Stimulated activated CD8-positive, alpha-beta memory T cell treated with anti-CD3 and anti-CD28 coated beads, Interleukin-7, amount 100 ng/mL, for 4 hours (primary cell): ENCODE measurements around the gene TBL1XR1.

Experiments
- DNase-seq, 2 donors: peaks; one replicate each; pipeline ENCODE4 v3.0.0-alpha.2; 2020; ENCODE audit warnings: low read depth in 2 of 2

Gene TBL1XR1

DNA sequence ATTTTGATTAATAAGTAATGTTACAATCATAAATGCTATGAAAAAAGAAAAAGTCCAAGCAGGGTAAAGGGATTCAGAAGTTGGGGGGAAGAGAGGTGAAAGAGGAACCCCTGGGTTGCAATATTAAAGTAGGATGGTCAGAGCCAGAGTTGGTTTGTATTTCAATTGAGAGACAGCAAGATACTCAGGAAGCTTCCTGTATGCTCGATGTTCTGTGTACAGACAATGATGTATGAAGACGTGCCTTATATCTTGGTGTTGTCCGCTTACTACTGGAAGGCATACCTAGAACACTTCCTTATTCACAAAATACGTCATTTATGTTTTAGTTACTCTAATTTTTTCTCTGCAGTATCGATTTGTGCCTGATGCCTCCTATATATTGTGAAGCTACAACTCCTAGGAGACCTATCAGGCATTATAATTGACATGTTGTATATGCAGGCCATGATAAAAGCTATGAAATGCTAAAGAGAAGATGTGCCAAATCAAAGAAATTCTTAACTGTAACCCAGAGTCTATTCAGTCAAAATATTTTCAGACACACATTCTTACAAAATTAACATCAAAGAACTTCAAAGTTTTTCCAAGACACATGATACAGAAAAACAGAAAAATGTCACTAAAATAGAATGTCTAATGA lies 87.5 kb downstream of the TBL1XR1 start:
- DNase-seq: no peak

DNA sequence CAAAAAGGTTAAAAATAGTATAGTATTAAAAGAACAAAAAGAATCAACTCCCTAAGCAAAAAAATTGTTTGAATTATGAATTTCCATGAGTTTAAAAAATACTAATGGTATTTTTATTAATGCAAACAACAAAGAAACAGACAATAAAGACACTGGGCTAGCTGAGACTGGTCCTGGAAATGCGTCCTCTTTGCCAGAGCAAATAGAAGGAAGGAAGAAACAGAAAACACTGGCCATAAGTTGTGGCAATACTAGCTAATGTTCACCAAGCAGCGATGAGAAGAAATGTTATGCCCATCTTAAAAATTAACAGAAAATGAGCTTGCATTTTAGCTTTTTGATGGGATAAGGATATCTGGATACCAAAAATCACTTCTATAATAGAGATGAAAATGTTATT lies 88.6 kb downstream of the TBL1XR1 start:
- DNase-seq: no peak

DNA sequence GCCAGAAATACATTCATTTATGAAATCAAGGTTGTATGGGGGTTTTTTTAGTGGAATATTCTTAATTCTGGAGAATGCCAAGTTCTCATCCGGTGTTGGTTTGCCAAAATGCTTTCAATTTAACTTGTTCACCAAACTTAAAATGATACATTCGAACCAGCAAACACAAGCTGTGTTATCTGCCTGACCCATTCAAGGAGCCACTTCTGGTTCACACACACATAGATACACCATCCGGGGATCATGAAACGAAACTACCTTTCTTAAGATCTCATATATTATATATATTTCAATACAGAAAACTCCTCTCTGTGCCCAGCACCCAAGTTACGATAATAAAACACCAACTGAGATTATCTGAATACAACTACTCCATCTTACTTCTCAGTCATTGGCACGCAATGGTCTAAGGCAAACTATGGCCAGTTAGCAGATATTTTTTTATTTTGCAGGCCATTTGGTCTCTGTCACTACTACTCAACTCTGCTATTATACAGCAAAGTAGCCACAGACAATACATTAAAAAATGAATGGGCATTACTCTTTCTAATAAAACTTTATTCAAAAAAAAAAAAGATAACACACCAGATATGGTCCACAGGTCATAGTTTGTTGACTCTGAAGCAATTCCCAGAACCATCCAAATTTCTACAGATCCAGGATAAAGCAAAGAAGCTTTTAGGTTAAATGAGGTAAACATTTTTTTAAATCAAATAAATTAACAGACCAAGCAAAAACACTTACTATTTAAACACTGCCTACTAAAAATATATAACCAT lies 89.6 kb downstream of the TBL1XR1 start:
- no peak for DNase-seq

DNA sequence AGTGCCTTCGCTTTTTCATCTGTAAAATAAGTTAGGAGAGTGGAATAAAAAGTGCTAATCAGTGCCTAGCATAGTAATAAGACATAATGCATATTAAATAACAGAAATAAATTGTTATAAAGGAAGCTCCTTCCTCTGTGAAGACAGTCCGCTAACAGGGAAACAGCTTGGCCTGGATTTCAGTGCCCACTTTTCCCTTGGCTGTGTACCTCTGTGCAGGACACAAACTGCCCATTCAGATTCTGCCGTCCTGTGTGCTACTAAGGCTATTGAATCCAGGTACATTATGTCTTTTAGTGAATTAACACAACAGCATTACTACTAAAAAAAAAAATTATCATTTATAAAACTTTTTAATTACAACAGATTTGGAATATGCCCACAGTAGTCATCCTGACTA lies 90.7 kb downstream of the TBL1XR1 start:
- DNase-seq: no peak

DNA sequence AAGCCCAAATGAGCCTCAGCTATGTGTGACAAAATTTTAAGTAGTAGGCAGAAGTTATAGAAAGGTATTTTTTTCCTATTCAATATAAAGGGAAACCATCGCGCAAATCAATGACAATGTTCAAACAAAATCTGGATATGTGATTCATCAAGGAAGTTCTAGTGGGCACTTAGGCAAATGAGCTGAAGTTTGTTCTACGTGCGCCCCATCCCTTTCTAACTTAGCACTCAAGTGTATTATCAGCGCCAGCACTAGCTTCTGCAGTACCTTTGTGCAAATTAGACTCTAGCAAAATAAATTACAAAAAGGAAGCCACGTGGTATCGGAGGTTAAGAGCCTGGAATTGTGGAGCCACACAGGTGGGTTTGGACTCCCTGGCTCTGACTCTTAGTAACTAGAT lies 91.1 kb downstream of the TBL1XR1 start:
- no peak for DNase-seq

DNA sequence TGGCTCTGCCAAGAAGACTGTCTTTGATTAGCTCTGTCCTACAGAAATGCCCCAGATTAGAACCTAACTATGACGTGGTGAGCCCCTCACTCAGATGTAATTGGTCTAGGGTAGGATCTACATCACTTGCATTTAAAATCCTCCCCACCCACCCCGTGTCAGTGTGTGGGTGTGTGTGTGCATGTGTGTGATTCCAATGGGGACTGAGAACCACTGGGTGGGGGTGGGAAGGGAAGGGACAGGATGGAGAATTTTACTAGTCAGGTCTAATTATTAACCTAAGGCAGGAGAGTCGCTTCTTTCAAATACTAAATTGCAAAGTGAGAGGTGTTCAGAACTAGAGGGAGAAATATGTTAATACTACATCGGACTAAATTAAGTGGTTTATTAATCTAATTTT lies 91.7 kb downstream of the TBL1XR1 start:
- DNase-seq: no peak

DNA sequence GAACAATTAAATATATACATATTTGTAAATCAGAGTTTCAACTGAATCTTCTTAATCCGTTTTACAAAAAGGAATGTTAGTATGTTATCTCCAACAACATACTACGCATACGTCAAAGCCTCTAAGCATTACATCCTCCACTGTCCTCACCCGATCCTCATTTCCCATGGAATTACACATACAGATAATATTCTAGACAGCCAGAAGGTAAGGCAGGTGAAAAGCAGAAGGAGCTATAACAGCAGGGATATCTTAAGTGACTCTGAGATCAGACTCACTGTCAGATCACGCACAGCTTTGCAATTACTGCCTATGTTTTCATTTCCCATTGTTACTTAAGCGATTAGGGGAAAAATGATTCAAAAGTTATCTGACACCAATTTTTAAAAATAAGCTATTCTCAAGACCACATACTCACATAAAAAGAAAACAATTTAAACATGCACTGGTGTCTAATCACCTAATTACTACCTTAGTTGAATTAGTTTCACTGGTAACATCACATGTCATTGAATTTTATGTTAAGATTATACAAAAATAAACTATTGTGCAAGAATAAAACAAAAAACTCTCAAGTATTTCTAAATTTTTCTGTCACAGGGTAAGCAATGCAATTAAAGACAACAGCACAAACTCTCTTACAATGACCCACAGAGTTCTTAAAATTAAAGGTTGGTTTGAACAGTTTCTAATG lies 92.8 kb downstream of the TBL1XR1 start:
- no peak for DNase-seq

DNA sequence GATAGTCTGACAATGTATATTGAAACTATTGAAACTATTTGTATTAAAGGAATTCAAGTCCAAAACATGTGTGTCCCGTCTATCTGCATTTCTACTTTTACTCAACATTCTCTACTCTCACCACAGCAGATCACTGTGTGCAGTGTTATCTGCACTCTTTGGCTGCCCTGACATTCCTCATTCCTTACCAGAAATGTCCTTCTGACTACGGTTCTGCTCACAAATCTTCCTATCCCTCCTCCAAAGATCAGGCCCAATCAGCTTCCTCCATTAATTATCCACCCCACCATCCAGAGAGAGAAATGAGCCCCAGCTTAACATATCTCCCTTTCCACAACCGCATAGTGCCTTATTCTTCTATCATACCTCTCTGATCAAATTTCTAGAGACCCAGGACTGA lies 94.7 kb downstream of the TBL1XR1 start:
- DNase-seq: no peak

- DNase-seq: no peak
These were observed 98.7 kb downstream of the TBL1XR1 start for GRCh38 chr3:177098551-177098950.

DNA sequence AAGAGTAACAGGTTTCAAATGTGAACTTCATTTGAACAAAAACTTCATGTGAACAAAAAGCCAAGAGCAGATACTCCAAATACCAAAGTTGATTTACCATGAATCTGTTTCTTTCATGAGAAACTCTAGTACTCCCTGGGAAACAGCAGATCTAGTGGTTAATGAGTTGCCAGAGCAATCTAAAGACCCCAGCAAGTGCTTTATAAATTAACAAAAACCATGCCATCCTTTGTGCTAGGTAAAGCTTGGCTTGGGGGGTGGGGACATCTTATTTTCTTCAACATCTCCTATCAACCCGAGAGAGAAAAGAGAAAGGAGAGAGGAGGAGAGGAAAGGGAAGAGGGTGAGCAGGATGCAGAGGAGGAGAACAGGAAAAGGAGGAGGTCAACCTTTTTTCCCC lies 100.7 kb downstream of the TBL1XR1 start:
- DNase-seq: no peak

GRCh38 chr3:177093966-177094365 lies 103.3 kb downstream of the TBL1XR1 start:
- no peak for DNase-seq

DNA sequence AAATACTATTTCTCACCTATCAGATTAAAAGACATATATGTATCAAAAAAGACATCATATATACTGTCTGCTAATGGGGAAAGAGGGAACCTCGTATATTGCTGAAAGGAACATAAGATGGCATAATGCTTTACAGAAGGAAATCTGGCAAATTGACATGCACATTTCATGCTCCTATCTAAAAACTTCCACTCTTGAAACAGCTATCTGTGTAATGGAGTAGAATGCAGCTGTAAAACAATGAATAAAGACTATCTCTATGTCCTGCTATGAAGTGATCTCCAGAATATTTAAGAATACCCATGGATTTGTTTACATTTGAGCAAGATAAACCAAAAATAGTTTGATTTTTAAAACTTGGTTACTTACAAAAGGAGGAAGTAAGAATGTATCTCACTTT lies 107.4 kb downstream of the TBL1XR1 start:
- DNase-seq: no peak

DNA sequence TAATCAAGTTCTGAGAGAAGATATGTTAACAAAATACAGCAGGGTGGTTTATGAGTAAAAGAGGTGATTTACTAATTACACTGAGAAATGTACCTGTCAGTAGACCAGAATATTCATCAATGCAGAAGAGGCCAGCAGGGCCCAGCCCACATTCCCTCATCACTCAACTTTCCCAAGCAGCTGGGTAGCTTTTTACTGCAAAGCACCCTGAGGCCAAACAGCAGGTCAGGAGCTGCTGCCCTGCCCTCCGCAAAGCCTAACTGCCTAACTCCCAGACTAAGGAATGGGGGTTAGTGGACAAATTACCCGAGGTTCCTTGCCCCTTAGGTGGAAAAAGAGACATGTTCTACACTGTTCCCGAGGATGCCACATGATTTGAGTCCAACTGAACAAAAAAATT lies 108.2 kb downstream of the TBL1XR1 start:
- DNase-seq: no peak

DNA sequence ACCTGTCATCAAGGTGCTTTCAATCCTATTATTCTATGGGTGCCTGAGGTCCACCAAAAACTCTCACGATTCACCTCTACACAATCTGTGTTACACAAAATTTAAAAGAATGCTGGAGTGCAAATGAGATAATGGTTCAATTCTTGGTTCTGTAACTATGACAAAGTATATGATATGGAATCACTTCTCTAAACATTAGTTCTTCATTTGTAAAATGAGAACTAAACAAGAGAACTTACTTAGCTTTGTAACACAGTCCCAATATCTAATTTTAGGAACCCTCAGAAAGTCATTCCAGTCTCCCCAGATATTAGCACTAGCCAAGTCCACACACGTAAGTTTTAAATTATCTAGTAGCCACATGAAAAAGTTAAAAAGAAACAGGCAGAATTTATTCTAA lies 111.5 kb downstream of the TBL1XR1 start:
- DNase-seq: no peak

DNA sequence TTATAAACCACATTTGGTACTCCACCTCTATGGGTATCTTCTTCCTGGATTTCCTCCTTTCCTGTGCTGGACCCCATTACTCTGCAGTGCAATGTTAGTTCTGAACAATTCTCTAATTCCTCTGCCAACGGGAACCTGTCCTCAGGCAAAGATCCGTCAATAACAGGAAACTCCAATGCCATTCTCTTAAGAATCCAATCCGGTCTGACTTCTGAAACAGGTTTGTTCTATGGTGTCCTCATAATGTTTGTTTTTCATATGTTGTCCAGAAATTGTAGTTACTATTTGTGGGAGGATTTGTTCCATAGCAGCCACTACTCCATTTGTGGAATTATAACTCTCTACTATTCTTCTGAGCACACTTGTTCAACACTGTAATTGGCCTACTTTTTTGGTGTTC lies 112.7 kb downstream of the TBL1XR1 start:
- DNase-seq: no peak

DNA sequence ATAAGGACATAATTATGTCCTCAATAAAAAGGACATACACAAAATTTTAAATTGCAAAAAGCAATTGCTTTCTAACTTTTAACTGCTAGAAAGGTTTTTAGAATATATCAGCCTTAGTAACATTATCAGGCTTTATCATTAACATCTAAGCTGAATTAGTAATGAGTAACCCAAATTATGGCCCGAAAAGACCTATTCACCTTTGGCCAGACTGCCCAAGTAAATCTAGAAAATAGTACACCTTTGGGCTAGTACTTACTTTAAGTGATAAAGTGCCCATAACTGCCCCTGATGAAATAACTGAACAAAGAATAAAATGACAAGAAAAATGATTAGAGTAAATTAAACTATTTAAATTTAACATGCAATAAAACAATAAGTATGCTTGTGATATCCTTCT lies 117.2 kb downstream of the TBL1XR1 start:
- no peak for DNase-seq

- DNase-seq: no peak
These were observed 117.6 kb downstream of the TBL1XR1 start for GRCh38 chr3:177079684-177080083.

DNA sequence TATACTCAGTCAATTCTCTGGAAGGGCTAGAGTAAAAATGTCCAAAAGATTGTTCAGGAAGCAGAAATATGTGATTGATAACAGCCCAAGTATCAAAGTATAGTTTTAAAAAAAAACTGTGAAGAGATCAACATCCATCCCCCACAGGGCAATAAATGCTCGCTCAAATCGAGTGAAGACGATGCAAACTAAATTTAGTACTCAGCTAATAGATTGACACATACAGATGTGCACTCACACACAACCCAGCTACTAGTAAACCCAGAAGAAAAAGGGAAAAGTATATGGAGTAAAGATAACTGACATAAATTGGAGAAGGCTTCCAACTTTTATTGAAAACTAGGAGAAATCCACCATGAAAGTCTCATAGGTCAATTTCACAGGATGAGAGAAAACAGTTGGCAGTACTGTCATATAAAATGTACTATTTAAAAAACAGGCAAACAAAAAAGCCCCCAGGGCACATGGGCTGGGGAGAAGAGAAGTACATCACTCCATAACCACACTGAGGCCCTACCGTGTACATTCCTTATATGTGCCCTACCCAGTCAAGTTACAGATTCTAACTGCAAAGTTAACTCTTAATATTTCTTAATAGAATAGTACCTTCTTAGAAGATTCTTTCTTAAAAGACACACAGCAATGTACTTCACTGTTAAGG lies 125.7 kb downstream of the TBL1XR1 start:
- DNase-seq: no peak

- DNase-seq: no peak
These were observed 127.6 kb downstream of the TBL1XR1 start for GRCh38 chr3:177069514-177070329.

GRCh38 chr3:177068967-177069366 lies 128.3 kb downstream of the TBL1XR1 start:
- no peak for DNase-seq

GRCh38 chr3:177066068-177066467 lies 131.2 kb downstream of the TBL1XR1 start:
- DNase-seq: no peak
